HepG2 (cell line): ENCODE results near the gene EVC. TPM values are rescaled to one million over a fixed set of nuclear protein-coding genes. Genes with fewer than 3 reads are reported as not detected.

Source experiments
- ATAC-seq: fragments of 200-7000 bp; cut with Tn5 transposase; 3 replicates; pipeline ENCODE4 v1.9.1; 2020; ENCODE audit warnings: mild to moderate bottlenecking, moderate library complexity
- BruUV-seq: library from RNA; stranded (reverse); fragments of 400-500 nt; replicated peaks from 2 replicates; lab custom pipeline; 2021; lab: Mats Ljungman, UMichigan
- CTCF ChIA-PET: fragments of 300-600 bp; formaldehyde crosslinking; extraction: SDS; loops from one replicate; lab custom pipeline; 2021; ENCODE audit warnings: low total read pairs, inconsistent platforms, low intra/inter-chr PET ratio; lab: Yijun Ruan, JAX
- POLR2A ChIA-PET: fragments of 350-600 bp; sonication (Branson Sonifier 250); formaldehyde crosslinking; loops from one replicate; lab custom pipeline; 2020; ENCODE audit warnings: antibody characterized with exemption, inconsistent platforms; lab: Yijun Ruan, JAX
- DNase-seq: peaks from one replicate; pipeline ENCODE4 v3.0.0-alpha.2; 2015; ENCODE audit warnings: low spot score
- FAIRE-seq: peaks from 3 replicates; lab custom pipeline; 2011; peaks lifted over from hg19 to GRCh38; lab: Jason Lieb, UNC
- H2AFZ ChIP-seq: one replicate; pipeline ENCODE4 v1.6.1; 2011; ENCODE audit warnings: low read length, inconsistent platforms
- H3K27ac ChIP-seq: fragments of 300-600 bp; 3 replicates; pipeline ENCODE4 v1.8.0; 2011; ENCODE audit warnings: mixed run types, mild to moderate bottlenecking, mixed read lengths, low read length, inconsistent platforms; ENCODE audit not compliant: insufficient read depth; ENCODE audit errors: extremely low read length
- H3K27me3 ChIP-seq, 2 experiments: fragments of 200-600 bp in 1 of 2; 2 replicates in 1 of 2; 3 replicates in 1 of 2; pipeline versions ENCODE4 v1.6.0 to v1.8.0; 2011; ENCODE audit warnings: low read length in 2 of 2, mild to moderate bottlenecking in 2 of 2, moderate library complexity in 2 of 2, inconsistent platforms in 1 of 2; ENCODE audit not compliant: insufficient read depth in 2 of 2, control insufficient read depth in 1 of 2
- H3K36me3 ChIP-seq, 2 experiments: fragments of 200-600 bp in 1 of 2; replicated peaks in 1 of 2; 2 replicates in 1 of 2; 3 replicates in 1 of 2; pipeline versions ENCODE4 v1.5.1 to v1.8.0; 2011; ENCODE audit warnings: low read length in 2 of 2, inconsistent platforms in 1 of 2; ENCODE audit not compliant: insufficient read depth in 2 of 2, control insufficient read depth in 1 of 2
- H3K4me1 ChIP-seq: 2 replicates; pipeline ENCODE4 v1.5.1; 2012; ENCODE audit warnings: low read length, inconsistent platforms; ENCODE audit not compliant: insufficient read depth
- H3K4me2 ChIP-seq: 2 replicates; pipeline ENCODE4 v1.6.0; 2011; ENCODE audit warnings: low read depth, low read length, inconsistent platforms
- H3K4me3 ChIP-seq, 3 experiments: fragments of 200-600 bp in 1 of 3; sonication (generic), shearing (Covaris generic) in 1 of 3; replicated peaks in 1 of 3; 2 replicates each; pipeline ENCODE4 v1.5.1; 2011 to 2016; ENCODE audit warnings: low read length in 3 of 3, inconsistent platforms in 2 of 3, low read depth in 2 of 3, mild to moderate bottlenecking in 2 of 3, control low read depth in 1 of 3, mixed read lengths in 1 of 3; ENCODE audit not compliant: insufficient read depth in 1 of 3
- H3K79me2 ChIP-seq: one replicate; pipeline ENCODE4 v1.6.1; 2011; ENCODE audit warnings: low read length, inconsistent platforms; ENCODE audit not compliant: insufficient read depth
- H3K9ac ChIP-seq: 2 replicates; pipeline ENCODE4 v1.6.0; 2011; ENCODE audit warnings: mild to moderate bottlenecking, low read depth, low read length, inconsistent platforms; ENCODE audit not compliant: insufficient read depth
- H3K9me3 ChIP-seq: 2 replicates; pipeline ENCODE4 v1.5.1; 2012; ENCODE audit warnings: mild to moderate bottlenecking, low read length
- H4K20me1 ChIP-seq: 2 replicates; pipeline ENCODE4 v1.6.0; 2011; ENCODE audit warnings: inconsistent platforms, mild to moderate bottlenecking, low read length, moderate library complexity; ENCODE audit not compliant: insufficient read depth
- GPN1 ChIP-seq: sonication (generic); formaldehyde crosslinking; IDR thresholded peaks from 2 replicates; pipeline ENCODE4 v1.5.1; 2020; ENCODE audit warnings: missing genetic modification reagents, borderline replicate concordance
- KAT2B ChIP-seq: fragments of 150-350 bp; IDR thresholded peaks from 2 replicates; pipeline ENCODE4 v1.6.1; 2014; ENCODE audit warnings: low read depth, low read length, borderline replicate concordance
- MED8 ChIP-seq: sonication (generic); formaldehyde crosslinking; IDR thresholded peaks from 2 replicates; pipeline ENCODE4 v1.8.1; 2023; ENCODE audit warnings: mild to moderate bottlenecking, missing genetic modification reagents; ENCODE audit not compliant: insufficient replicate concordance
- MZF1 ChIP-seq: sonication (generic); formaldehyde crosslinking; IDR thresholded peaks from 2 replicates; pipeline ENCODE4 v1.8.1; 2023; ENCODE audit warnings: mild to moderate bottlenecking, missing genetic modification reagents, borderline replicate concordance
- ONECUT2 ChIP-seq: sonication (generic); formaldehyde crosslinking; IDR thresholded peaks from 2 replicates; pipeline ENCODE4 v1.4.0; 2020; ENCODE audit warnings: missing genetic modification reagents
- PHF20 ChIP-seq: sonication (generic); formaldehyde crosslinking; IDR thresholded peaks from 2 replicates; pipeline ENCODE4 v1.5.0; 2020; ENCODE audit warnings: mild to moderate bottlenecking, missing genetic modification reagents
- SCMH1 ChIP-seq: sonication (generic); formaldehyde crosslinking; IDR thresholded peaks from 2 replicates; pipeline ENCODE4 v1.9.0; 2021; ENCODE audit warnings: missing genetic modification reagents, mild to moderate bottlenecking, borderline replicate concordance
- ZBTB20 ChIP-seq: sonication (generic); formaldehyde crosslinking; IDR thresholded peaks from 2 replicates; pipeline ENCODE4 v1.8.1; 2023; ENCODE audit warnings: missing genetic modification reagents, low read depth, mild to moderate bottlenecking, borderline replicate concordance
- WGBS: methylation state at CpG from one replicate; pipeline ENCODE4 v1.1.6; 2017; ENCODE audit warnings: low lambda C conversion rate; 5-methylcytosine and 5-hydroxymethylcytosine counted together
- in situ Hi-C: cut with HindIII; loops from 2 replicates; pipeline ENCODE4 v1.10.0; 2017; ENCODE audit warnings: low pct_unique_long_range_greater_than_20kb; ENCODE audit not compliant: extremely low pct_ligation_motif_present
- intact Hi-C: fragments of 100-400 bp; cut with micrococcal nuclease; formaldehyde crosslinking; loops from one replicate; pipeline ENCODE4 v1.10.0; 2022; ENCODE audit not compliant: unreplicated experiment
- polyA plus RNA-seq, 8 experiments: library from polyadenylated mRNA; depleted of rRNA in 3 of 8; stranded (reverse) in 7 of 8; unstranded in 1 of 8; fragments of >200 nt; fragmentation: Illumina TruSeq in 4 of 8; extraction: Trizol in 4 of 8; gene quantifications; 2 replicates each; pipeline versions ENCODE4 v1.2.1 to v1.2.3, GENCODE V29; 2011 to 2016; ENCODE audit warnings: low read depth in 4 of 8, missing spikeins in 1 of 8, mixed read lengths in 1 of 8; ENCODE audit not compliant: insufficient read depth in 1 of 8
- total RNA-seq, 5 experiments: library from RNA; depleted of rRNA; stranded (reverse); fragments of >200 nt; fragmentation: Illumina TruSeq; extraction: Trizol; gene quantifications; 2 replicates each; pipeline ENCODE4 v1.2.3, GENCODE V29; 2016; ENCODE audit warnings: low read depth in 1 of 5
- TF ChIP-seq, protein P1 (sequence below): sonication (generic); formaldehyde crosslinking; IDR thresholded peaks from 2 replicates; pipeline ENCODE4 v1.8.1; 2023; ENCODE audit warnings: mild to moderate bottlenecking, missing genetic modification reagents
- TF ChIP-seq, protein P2 (sequence below): sonication (generic); formaldehyde crosslinking; IDR thresholded peaks from 2 replicates; pipeline ENCODE4 v1.8.1; 2023; ENCODE audit warnings: mild to moderate bottlenecking, missing genetic modification reagents
- TF ChIP-seq, protein P3 (sequence below): IDR thresholded peaks from 2 replicates; pipeline ENCODE4 v1.4.0; 2020; ENCODE audit warnings: mild to moderate bottlenecking, missing genetic modification reagents

EVC gene
- total and polyA plus RNA-seq, 2 of the 13 experiments (the other 11 are each of a cell fraction or from before 2014, with no cell fraction given): 3.1 to 4.9 TPM

DNA sequence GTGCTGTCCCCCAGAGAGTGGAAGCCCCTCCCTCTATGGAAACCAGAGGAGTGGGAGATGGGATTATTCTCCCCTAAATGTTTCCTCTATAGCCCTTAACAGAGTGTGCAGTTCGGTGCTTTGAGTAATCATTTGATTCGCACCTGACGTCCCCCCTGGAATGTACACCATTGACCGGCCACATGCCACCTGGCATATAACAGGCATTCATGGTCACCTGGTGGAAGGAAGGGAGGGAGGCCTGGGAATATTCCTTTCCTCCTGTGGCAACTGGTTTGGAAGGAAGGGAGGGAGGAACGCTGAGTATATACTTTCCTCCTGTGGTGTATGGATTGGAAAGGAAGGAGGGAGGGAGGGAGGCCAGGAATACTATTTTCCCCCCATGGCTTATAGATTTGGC is 104.6 kb downstream of the EVC start:
- DNase-seq (no peak), ATAC-seq (no peak), FAIRE-seq (no peak)
- no peak overlapping the region for H2AFZ ChIP-seq
- no peaks in the 10 kb centered on the region for H3K9me3 ChIP-seq
- POLR2A ChIA-PET: no interaction called here
- H3K27ac ChIP-seq: no peak overlapping the region
- H3K4me2 ChIP-seq: no peak overlapping the region
- peaks cover 3% of the 10 kb centered on the region; the same call in 1 of the 2 replicates for H4K20me1 ChIP-seq
- TF ChIP-seq, protein P1, sequence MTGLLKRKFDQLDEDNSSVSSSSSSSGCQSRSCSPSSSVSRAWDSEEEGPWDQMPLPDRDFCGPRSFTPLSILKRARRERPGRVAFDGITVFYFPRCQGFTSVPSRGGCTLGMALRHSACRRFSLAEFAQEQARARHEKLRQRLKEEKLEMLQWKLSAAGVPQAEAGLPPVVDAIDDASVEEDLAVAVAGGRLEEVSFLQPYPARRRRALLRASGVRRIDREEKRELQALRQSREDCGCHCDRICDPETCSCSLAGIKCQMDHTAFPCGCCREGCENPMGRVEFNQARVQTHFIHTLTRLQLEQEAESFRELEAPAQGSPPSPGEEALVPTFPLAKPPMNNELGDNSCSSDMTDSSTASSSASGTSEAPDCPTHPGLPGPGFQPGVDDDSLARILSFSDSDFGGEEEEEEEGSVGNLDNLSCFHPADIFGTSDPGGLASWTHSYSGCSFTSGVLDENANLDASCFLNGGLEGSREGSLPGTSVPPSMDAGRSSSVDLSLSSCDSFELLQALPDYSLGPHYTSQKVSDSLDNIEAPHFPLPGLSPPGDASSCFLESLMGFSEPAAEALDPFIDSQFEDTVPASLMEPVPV (CRISPR knock-in tag): no peak
- TF ChIP-seq ONECUT2 (CRISPR knock-in tag) (no peak), MZF1 (CRISPR knock-in tag) (no peak), SCMH1 (CRISPR knock-in tag) (no peak), ZBTB20 (CRISPR knock-in tag) (no peak), MED8 (no peak), KAT2B (no peak), GPN1 (CRISPR knock-in tag) (no peak), PHF20 (CRISPR knock-in tag) (no peak)
- TF ChIP-seq, protein P2, sequence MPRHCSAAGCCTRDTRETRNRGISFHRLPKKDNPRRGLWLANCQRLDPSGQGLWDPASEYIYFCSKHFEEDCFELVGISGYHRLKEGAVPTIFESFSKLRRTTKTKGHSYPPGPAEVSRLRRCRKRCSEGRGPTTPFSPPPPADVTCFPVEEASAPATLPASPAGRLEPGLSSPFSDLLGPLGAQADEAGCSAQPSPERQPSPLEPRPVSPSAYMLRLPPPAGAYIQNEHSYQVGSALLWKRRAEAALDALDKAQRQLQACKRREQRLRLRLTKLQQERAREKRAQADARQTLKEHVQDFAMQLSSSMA (CRISPR knock-in tag): no peak
- TF ChIP-seq, protein P3, sequence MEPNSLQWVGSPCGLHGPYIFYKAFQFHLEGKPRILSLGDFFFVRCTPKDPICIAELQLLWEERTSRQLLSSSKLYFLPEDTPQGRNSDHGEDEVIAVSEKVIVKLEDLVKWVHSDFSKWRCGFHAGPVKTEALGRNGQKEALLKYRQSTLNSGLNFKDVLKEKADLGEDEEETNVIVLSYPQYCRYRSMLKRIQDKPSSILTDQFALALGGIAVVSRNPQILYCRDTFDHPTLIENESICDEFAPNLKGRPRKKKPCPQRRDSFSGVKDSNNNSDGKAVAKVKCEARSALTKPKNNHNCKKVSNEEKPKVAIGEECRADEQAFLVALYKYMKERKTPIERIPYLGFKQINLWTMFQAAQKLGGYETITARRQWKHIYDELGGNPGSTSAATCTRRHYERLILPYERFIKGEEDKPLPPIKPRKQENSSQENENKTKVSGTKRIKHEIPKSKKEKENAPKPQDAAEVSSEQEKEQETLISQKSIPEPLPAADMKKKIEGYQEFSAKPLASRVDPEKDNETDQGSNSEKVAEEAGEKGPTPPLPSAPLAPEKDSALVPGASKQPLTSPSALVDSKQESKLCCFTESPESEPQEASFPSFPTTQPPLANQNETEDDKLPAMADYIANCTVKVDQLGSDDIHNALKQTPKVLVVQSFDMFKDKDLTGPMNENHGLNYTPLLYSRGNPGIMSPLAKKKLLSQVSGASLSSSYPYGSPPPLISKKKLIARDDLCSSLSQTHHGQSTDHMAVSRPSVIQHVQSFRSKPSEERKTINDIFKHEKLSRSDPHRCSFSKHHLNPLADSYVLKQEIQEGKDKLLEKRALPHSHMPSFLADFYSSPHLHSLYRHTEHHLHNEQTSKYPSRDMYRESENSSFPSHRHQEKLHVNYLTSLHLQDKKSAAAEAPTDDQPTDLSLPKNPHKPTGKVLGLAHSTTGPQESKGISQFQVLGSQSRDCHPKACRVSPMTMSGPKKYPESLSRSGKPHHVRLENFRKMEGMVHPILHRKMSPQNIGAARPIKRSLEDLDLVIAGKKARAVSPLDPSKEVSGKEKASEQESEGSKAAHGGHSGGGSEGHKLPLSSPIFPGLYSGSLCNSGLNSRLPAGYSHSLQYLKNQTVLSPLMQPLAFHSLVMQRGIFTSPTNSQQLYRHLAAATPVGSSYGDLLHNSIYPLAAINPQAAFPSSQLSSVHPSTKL (CRISPR knock-in tag): no peak
- BruUV-seq: no TSS peak
- H3K36me3 ChIP-seq: peaks cover 0 to 28% of the 10 kb centered on the region in 2 experiments; a peak in 3 of 5 replicates
- 82% methylated on average over 5 of the region's 5 CpGs for WGBS
- H3K79me2 ChIP-seq: no peaks in the 10 kb centered on the region
- H3K4me1 ChIP-seq: no peaks in the 10 kb centered on the region
- H3K4me3 ChIP-seq: no peak overlapping the region
- intact Hi-C loops (no loop called here), in situ Hi-C loops (loop anchor here (10.0 to 25.0 kb wide), 2 partner anchors 761 to 828 kb away; partner anchors contain the start of gene STK32B)
- H3K9ac ChIP-seq: no peak overlapping the region
- CTCF ChIA-PET: no interaction called here
- H3K27me3 ChIP-seq: no peaks in the 10 kb centered on the region; a peak in 1 of 5 replicates
